ENCODE data around the gene PTBP3. TPM values are rescaled to one million over a fixed set of nuclear protein-coding genes. Genes with fewer than 3 reads are reported as not detected.

The PTBP3 gene
- total RNA-seq, 4 donors from 2014 or later: 19.9 to 31.1 (median 25.5) TPM

- intact Hi-C loops (cut with DNase I): loop anchor here (5.0 kb wide), 1 partner anchor 602 kb away; no protein-coding TSS in a partner anchor
- WGBS: 79% methylated on average over 3 of the region's 3 CpGs
Measured at GRCh38 chr9:112364761-112365160, 31.3 kb upstream of the PTBP3 start.

DNA sequence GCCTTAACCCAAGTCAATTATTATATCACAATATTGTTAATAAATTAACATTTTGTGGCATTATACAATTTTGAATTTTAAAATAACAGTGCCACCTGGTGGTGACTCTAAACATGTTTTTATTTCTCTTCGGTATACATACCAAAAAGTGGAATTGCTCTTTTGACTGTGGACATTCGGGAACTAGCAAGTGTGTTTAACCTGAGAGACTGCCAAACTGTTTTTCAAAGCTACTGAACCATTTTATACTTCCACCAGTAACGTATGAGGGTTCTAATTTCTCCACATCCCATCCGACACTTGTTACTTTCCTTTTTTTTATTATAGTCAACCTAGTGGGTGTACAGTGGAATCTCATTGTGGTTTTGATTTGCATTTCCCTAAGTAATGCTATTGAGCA, 28.2 kb upstream of the PTBP3 start:
- TF ChIP-seq, protein P1, sequence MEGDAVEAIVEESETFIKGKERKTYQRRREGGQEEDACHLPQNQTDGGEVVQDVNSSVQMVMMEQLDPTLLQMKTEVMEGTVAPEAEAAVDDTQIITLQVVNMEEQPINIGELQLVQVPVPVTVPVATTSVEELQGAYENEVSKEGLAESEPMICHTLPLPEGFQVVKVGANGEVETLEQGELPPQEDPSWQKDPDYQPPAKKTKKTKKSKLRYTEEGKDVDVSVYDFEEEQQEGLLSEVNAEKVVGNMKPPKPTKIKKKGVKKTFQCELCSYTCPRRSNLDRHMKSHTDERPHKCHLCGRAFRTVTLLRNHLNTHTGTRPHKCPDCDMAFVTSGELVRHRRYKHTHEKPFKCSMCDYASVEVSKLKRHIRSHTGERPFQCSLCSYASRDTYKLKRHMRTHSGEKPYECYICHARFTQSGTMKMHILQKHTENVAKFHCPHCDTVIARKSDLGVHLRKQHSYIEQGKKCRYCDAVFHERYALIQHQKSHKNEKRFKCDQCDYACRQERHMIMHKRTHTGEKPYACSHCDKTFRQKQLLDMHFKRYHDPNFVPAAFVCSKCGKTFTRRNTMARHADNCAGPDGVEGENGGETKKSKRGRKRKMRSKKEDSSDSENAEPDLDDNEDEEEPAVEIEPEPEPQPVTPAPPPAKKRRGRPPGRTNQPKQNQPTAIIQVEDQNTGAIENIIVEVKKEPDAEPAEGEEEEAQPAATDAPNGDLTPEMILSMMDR (IDR thresholded peaks at IDR 0.05): peak; percentile 56 to 65 (median 64)
- TF ChIP-seq POLR2A (IDR thresholded peaks at IDR 0.05; ENCODE audit: low read depth): no peak
- Histone ChIP-seq H3K9me3 (no peaks in the 10 kb centered on the region), H3K27ac (replicated peaks in 1 of 4) (no peak overlapping the region), H3K4me3 (no peak overlapping the region), H3K36me3 (no peaks in the 10 kb centered on the region), H3K27me3 (no peaks in the 10 kb centered on the region), H3K4me1 (peaks cover 0 to 3% (median 0%) of the 10 kb centered on the region in 4 donors)
- WGBS: 14% methylated on average over 4 of the region's 4 CpGs
- DNase-seq (ENCODE audit: extremely low spot score): no peak
- intact Hi-C loops (cut with DNase I): loop anchor here (1.0 to 5.0 kb wide), 2 partner anchors 264 to 599 kb away; no protein-coding TSS in a partner anchor

More at GRCh38 chr9:112364761-112365160, 31.3 kb upstream of the PTBP3 start:
- TF ChIP-seq, protein P1 (IDR thresholded peaks at IDR 0.05): no peak
- TF ChIP-seq POLR2AphosphoS5 (IDR thresholded peaks at IDR 0.05) (no peak), POLR2A (IDR thresholded peaks at IDR 0.05; ENCODE audit: low read depth) (no peak), EP300 (IDR thresholded peaks at IDR 0.05) (no peak)
- DNase-seq (ENCODE audit: extremely low spot score): no peak
- H3K36me3 ChIP-seq: no peaks in the 10 kb centered on the region
- no peaks in the 10 kb centered on the region for H3K9me3 ChIP-seq
- H3K4me1 ChIP-seq: peaks cover 0 to 3% (median 0%) of the 10 kb centered on the region in 4 donors
- no peaks in the 10 kb centered on the region for H3K27me3 ChIP-seq
- H3K27ac ChIP-seq (replicated peaks in 1 of 4): no peak overlapping the region
- no peak overlapping the region for H3K4me3 ChIP-seq

- H3K27ac ChIP-seq (replicated peaks in 1 of 4): no peak overlapping the region
- TF ChIP-seq, protein P1 (IDR thresholded peaks at IDR 0.05): no peak
- TF ChIP-seq POLR2A (IDR thresholded peaks at IDR 0.05; ENCODE audit: low read depth): no peak
- TF ChIP-seq EP300 (IDR thresholded peaks at IDR 0.05): no peak
- no peak for TF ChIP-seq POLR2AphosphoS5 (IDR thresholded peaks at IDR 0.05)
- peaks cover 0 to 3% (median 0%) of the 10 kb centered on the region in 4 donors for H3K4me1 ChIP-seq
- intact Hi-C loops (cut with DNase I): loop anchor here (5.0 kb wide), 1 partner anchor 598 kb away; no protein-coding TSS in a partner anchor
- H3K4me3 ChIP-seq: no peak overlapping the region
- DNase-seq (ENCODE audit: extremely low spot score): no peak
- H3K27me3 ChIP-seq: no peaks in the 10 kb centered on the region
- no peaks in the 10 kb centered on the region for H3K9me3 ChIP-seq
- 89% methylated on average over 5 of the region's 5 CpGs for WGBS
- no peaks in the 10 kb centered on the region for H3K36me3 ChIP-seq
Measured at GRCh38 chr9:112360047-112360804, 26.8 kb upstream of the PTBP3 start.

GRCh38 chr9:112355427-112355897, 22.0 kb upstream of the PTBP3 start:
- no peaks in the 10 kb centered on the region for H3K9me3 ChIP-seq
- no peak overlapping the region for H3K4me3 ChIP-seq
- WGBS: 66% methylated on average over 8 of the region's 8 CpGs
- no peak overlapping the region for H3K27ac ChIP-seq (replicated peaks in 1 of 4)
- intact Hi-C loops (cut with DNase I): no loop called here
- H3K36me3 ChIP-seq: no peaks in the 10 kb centered on the region
- peaks cover 0 to 9% (median 0%) of the 10 kb centered on the region in 4 donors for H3K27me3 ChIP-seq
- TF ChIP-seq EP300 (IDR thresholded peaks at IDR 0.05): no peak
- no peak for TF ChIP-seq POLR2A (IDR thresholded peaks at IDR 0.05; ENCODE audit: low read depth)
- TF ChIP-seq POLR2AphosphoS5 (IDR thresholded peaks at IDR 0.05): no peak
- TF ChIP-seq, protein P1 (IDR thresholded peaks at IDR 0.05): no peak
- H3K4me1 ChIP-seq: no peaks in the 10 kb centered on the region
- DNase-seq (ENCODE audit: extremely low spot score): no peak

All from esophagus muscularis mucosa (tissue), 4 donors.